Limb (tissue), 2 donors: ENCODE measurements around the gene TAP2.
"Not testable (repeated sequence)": the region's sequence is repeated elsewhere in the genome, so short reads cannot be mapped to it uniquely, and the experiment has no call there.

ENCODE experiments used
- DNase-seq, 2 donors: peaks; one replicate each; pipeline ENCODE4 v3.0.0-alpha.2; 2016; ENCODE audit errors: extremely low spot score in 2 of 2

Gene TAP2

DNA sequence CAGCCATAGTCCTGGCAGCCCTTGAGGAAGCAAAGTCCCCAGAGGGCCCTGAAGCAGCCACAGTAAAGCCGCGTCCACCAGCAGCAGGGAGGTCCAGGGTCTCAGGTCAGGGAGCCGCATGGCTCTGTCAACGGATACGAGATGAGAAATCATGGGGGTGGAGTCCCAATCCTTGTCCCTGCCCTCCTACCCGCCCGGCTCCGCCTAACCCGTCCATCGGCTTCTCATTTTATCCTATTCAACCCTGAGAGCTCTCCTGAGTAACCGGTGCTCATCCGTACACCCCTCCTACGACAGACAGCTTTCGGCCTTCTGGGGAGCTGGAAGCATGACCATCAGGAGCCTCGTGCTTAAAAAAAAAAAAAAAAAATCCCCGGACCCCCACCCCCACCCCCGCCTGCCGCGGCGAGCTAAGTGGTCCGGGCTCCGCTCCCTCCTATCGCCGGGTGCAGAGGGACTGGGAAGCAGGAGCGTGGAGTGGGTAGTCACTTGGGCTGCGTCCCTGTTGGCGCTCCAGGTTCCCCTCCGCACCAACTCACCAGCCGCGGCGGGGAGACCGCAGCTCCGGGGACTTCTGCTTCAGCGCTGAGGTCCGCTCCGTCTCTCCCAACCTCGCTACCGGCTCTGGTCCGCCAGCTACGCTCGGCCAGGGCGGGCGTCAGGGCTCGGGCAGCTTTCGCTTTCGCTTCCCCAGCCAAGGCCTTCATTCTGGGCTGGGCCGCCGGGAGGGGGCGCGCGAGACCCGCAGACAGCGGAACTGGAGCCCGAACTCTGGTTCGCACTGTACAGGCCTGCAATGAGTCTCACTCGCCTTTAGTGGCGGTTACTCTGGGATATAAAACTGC lies at the start of gene TAP2:
Gene TAP2, minus strand, starts transcription at position 626 of the 845 bp plus-strand sequence. Its CDS starts 506 bp downstream, at position 120.
- DNase-seq: peak; percentile 94 to 98

DNA sequence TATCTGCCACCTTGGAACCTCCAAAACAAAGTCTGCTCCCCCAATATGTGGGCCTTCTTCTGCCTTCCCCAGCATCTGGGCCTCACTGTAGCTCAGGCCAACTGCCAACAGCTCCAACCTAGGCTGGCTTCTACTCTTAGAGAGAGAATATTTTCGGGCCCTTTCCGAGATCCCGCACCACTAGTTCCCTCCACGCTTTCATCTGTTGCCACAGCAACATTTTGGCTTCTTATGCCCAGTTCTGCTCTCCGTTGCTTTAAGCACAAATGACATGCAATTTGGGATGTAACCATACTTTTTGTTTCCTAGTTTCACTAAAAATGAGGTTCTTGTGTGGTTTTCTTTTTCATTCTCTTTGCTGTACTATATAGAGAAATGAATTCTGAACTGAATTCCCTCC lies 49.1 kb upstream of the TAP2 start:
- DNase-seq: no peak

DNA sequence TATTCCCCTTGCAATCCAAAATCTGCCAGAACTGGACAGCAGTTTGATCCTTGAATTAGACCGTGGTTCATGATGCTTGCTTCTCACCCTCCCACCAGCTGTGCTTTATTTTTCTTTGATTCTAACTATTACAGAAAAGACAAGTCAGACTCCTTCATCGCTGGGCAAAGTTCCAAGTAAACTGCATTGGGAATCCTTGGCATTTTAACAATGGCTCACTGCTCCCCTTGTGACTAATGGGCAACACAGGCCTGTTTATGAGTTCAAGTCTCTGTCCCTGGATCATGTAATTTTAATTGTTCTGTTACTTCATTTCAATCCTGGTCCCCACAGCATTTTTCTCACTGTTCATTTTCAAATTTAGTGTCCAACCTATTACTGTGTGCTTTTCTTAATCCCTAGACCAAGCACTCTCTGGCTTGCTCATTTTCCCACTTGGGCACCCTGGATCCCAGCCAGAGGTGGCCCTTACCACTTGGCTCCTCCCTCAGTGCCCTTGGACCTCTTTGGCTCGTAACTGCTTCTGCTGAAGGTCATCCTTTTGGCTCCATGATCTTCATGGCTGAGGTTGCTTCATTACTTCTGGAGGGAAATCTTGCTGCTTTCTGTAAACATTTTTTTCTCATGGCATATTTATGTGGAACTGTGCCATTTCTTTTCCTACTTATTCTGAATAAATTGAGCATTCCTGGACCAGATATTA lies 48.3 kb upstream of the TAP2 start:
- DNase-seq: no peak

DNA sequence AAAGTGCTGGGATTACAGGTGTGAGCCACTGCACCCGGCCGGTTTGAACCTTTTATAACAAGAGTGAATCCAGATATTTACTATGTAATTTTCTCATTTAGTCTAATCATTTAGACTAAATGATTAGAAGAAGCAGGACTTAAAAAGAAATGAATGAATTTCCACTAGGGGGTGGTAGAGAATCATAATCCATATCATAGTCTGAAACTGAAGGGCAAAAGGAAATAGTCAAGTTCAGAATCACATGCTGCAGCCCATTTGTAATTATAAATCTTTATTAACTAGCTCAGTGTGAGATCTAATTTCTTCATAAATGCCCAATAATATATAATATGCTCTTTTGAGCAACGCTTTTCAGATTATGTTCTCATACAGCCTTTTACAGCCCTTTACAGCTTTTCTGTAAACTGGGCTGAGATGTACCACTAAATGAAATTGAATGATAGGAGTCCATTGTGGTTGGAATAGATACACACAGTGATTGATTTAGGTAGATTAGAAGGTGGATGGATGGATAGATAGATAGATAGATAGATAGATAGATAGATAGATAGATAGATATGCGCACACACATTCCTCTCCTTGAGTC lies 47.3 kb upstream of the TAP2 start:
- DNase-seq: peak in 1 of 2 donors; percentile 81

DNA sequence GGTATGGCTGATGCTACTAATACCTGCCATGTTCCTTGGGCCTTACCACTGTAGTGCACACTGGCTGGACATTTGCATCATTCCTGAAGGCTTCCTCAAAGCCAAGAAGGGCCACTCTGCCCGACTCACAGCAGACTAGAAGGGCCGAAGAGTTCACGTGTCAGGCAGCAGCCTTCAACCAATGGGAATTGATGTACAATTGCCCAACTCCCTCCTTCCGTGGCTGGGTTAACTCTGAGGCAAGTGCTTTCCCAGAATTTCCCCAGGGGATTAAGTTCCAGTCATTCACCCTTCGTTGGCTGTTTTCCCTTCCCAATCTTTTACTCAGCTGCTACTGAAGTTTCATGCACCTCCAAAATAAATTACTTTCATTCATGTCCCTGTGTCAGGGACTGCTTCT lies 45.2 kb upstream of the TAP2 start:
- no peak for DNase-seq

DNA sequence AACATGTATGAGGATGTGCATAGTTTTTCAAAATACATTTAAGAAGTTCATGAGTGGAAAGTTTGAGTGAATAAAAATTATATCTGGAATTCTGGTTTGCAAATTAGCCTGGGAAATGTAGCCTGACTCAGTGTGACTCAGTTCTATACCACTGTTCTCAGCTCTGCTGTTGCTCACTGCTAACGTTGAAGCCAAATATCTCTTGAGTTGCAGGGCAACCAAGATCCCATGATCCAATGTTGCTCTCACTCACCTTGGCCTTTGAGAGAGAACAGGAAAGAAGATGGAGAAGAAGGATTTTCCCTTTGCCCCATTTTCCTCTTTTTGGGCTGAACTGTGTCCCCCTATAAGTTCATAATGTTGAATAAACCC lies 44.3 kb upstream of the TAP2 start:
- no peak for DNase-seq

DNA sequence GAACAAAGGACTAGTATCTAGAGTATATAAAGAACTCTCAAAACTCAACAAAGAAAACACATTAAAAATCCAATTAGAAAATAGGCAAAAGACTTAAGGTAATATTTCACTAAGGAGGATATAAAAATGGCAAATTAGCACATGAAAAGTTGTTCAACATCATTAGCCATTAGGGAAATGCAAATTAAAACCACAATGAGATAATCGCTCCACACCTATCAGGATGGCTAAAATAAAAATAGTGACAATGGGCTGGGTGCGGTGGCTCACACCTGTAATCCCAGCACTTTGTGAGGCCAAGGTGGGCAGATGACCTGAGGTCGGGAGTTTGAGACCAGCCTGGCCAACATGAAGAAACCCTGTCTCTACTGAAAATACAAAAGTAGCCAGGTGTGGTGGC lies 42.4 kb upstream of the TAP2 start:
- not testable (repeated sequence) for DNase-seq

DNA sequence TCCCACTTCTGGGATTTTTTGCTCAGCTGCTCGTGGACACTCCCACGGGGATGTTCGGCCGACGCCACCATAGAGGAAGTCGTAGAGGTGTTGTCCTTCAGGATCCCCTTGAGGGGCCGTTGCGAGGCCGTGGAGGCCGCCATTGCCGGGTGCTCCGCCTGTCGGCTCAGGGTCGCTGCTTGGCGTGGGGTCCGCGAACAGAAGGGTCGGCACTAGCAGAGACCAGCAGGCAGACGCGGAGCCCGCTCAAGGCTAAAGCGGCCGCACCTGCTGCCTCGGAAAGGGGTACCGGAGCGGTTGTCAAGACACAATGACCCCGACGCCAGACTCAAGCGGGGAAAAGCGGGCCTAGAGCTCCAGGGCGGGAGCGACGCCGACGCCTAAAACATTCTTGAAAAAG lies 41.2 kb upstream of the TAP2 start:
- DNase-seq: no peak

DNA sequence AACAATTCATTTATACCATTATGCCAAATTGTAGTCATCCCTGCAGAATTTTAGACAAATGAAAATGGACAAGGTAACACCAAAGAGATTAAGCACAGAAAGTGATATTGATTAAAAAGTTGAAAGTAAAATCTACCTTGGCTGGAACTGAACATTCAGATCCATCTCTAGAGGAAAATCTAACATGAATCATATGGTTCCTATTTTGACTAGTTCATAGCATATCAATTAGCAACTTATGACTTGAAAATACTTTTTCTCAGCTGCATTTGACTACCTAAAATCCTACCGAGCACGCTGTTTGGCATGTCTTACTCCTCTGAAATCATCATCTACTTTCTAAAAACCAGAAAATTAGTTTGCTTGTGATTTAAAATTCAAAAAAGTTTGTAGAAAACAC lies 38.1 kb upstream of the TAP2 start:
- DNase-seq: no peak

DNA sequence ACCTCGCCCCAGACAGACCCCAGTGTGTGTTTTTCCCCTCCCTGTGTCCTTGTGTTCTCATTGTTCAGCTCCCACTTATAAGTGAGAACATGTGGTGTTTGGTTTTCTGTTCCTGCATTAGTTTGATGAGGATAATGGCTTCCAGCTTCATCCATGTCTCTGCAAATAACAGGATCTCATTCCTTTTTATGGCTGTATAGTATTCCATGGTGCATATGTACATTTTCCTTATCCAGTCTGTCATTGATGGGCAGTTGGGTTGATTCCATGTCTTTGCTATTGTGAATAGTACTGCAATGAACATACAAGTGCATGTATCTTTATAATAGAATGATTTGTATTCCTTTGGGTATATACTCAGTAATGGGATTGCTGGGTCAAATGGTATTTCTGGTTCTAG lies 35.4 kb upstream of the TAP2 start:
- not testable (repeated sequence) for DNase-seq

DNA sequence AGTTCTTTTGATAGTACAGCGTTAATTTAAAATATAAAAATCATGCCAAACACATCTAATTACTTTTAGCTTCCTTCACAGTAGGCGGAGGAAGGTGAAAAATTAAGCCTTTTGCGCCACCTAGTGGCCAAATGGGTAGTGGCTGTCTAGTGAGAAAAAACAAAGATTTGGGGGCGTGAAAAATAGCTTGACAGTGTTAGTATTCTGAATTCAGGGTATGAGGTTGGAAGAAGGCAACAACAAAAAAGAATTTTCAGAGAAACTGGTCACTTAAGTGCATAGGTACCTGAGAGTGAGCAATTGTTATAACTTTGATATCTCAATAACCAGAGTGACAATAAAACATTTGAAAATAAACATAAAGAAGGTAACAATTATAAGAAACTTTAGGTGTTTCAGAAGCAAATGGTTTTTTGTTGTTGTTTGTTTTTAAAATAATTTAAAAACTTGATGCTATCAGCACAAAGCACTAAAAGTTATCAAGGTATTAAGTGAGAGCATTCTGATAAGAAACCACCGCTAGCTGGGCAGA lies 29.8 kb upstream of the TAP2 start:
- DNase-seq: peak; percentile 79 to 83

DNA sequence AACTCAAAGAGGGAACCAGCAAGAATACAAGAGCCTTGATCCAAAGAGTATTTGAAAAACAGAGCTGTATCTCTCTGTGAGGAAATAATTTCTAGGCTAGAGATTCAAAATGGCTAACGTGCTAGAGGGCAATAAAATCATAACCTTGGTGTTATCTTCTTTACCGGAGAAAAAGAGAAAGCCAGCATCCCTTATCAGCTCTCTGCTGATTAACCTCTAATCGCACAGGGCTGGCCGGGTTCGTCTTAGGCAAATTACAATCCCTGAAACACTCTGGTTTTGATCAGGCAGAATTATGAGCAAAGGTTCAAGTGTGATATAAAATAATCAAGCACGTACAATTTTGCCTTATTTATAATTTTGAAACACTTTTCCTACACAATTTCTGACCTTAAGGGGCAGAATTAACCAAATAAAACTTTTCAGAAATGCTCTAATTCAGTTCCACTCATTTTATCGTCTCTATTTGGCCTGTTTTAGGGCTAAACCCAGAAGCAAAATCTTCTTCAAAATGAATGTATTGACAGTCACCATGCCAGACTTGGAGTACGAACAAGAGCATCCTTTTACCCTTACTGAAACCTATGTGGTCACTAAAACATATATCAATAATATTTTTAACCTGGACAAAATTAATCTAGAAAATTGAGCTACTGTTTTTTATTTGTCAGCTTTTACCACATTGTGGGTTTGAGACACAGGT lies 29.2 kb upstream of the TAP2 start:
- no peak for DNase-seq

DNA sequence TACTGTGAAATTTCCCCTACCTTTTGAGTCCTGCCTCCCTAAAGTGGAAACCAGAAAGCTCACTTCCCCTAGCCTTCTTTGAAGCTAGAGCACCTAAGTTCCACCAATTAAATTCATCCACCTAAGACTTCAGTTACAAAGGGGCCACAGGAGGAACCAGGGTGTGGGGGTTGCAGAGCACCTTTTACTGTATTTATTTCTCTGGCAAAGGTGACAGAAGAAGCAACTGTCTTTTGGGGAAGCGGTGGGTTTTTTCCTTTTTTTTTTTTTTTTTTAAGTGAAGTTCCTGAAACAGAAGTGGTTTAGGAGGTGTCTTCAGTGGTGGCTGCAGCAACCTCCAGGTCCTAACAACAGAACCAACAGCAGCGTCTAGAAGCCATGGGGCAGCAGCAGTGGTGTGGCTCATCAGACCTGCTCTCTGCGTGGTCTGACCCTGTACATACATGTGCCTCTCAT lies 28.5 kb upstream of the TAP2 start:
- DNase-seq: no peak

DNA sequence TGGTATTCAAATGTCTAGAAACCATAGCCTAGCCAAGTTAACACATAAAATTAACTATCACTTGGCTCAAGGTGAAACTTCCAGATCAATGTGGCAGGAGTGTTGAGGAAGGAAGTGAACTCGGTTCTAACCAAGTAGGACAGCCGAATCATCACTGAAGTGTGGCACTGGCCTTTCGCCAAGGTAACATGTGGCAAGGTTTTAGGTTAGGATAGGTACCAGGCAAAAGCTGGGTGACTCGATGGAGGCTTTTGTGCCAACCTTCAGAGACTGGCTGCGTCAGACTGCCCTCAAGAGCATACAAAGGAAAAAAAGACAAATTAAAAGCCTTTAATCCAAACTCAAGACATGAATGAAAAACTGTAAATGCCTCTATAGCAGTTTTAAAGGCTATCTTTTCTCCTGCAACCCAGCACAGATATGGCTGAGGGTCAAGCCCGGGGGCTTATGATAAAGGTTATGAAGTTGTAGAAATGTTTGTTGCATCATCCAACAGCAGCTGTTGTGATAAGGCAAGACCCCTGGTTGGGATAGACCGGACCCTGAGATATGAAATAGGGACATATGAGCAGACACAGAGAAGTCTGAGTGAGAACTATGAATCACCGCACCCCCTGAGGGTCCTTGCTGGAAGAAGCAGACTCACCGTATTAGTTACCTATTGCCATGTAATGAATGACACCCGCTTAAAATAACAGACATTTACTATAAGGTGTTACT lies 27.3 kb upstream of the TAP2 start:
- DNase-seq: no peak

DNA sequence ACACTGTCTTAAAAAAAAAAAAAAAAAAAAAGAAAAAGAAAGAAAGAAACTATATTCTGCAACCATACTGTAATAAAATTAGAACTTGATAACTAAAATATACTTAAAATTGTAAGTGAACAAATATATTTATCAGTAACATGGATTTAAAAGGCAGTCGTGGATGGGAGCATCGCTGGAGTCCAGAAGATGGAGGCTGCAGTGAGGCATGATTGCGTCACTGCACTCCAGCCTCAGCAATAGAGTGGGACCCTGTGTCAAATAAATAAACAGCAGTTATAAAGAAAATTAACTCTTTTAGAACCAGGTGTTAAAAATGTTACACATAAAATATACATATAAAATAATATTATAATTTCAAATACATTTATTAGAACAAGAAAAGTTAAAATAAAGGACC lies 24.2 kb upstream of the TAP2 start:
- DNase-seq: no peak

DNA sequence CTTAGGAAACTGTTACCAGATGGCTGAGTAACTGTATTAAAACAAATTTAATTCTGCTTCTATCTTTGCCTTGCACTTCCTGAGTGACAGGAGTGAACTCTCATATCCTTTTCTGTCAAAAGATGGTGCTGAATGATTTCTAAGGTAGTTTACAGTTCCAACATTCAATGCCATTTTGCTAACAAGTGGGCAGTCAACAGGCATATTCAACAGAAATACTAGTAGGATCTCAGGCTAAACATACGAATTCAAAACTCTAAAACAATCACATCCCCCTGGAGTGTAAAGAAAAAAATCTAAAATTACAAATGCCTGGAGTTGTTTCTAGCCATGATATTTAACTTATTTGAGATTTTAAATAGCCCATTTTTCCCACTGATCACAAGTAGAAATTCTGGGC lies 22.1 kb upstream of the TAP2 start:
- DNase-seq: no peak

DNA sequence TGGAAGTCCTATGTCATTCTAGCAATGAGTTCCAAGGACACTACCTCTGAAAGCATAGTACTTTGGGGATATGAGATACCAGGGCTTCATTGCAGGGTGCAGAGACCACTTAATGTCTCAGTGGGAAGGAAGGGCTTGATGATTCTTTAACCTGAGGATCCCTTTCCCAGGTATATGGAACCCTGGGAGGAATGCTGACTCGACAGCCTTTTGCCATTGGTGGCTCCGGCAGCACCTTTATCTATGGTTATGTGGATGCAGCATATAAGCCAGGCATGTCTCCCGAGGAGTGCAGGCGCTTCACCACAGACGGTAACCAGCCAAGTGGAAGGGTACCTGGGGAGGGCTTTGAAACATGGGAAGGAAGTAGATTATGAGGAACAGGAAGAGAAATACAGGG lies 19.7 kb upstream of the TAP2 start:
- DNase-seq: no peak

DNA sequence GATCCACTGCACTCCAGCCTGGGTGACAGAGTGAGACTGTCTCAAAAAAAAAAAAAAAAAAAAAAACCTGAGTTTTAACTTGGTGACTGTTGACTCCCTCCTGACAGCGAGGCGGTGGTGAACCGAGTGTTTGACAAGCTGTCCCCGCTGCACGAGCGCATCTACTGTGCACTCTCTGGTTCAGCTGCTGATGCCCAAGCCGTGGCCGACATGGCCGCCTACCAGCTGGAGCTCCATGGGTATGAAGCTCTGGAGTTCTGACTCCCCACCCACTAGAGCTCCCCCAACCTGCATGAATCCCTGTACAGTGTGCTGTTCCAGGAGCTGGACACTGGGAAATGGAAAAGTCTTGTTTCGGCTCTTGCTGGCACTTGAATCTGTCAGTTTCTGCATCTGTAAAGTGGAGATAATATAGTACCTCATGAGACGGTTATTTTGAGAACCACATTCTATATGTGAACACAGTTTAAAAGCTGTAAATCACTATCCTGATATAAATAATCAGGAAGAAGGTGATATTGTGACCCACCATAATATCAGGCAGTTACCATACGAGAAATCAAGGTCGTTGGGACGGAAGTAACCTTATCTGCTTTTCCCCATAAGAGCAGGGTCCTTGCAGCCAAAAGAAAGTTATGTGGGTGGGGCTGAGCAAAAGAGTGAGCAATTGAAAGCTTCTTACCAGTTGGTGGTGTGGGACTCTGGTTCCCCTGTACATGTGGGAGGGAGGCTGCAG lies 18.8 kb upstream of the TAP2 start:
- no peak for DNase-seq

DNA sequence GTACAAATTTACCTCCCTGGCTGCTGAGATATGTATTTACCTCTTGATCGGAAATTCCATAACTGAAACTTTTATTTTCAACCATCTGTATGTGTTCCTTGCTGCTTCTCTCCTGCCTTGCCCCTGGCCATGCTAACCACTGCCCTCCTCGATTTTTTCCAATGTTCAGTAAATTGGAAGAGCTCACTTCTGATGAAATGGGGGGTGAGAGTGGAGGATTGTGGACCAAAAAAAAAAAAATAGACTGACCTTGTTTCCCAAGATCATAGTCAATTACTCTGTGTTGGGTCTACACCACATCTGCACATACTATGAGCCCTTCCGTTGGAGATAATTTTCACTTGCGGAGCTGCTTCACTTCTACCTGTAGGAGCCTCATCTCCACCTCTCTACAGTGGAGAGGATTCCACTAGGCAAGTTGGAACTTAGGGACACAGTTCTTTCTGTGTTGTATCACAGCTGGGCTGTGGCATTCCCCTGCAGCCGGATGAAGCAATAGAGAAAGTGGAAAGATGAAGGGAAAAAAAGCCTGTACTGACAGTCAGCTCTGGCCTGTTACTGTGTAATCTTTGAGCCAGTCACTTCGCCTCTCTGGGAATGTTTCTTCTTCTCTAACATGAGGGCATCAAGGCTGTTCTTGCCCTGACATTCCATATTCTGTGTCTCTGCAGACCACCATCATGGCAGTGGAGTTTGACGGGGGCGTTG lies 17.1 kb upstream of the TAP2 start:
- no peak for DNase-seq
